GM12892 (cell line): ENCODE data around the gene TBL1XR1.

Experiments used
- POLR2A ChIP-seq: IDR thresholded peaks from 2 replicates; pipeline ENCODE4 v1.6.1; 2011; ENCODE audit warnings: low read depth, low read length, control low read depth
- POLR2AphosphoS5 ChIP-seq: IDR thresholded peaks from 2 replicates; pipeline ENCODE4 v1.6.1; 2011; ENCODE audit warnings: low read depth, low read length, control low read depth
- TAF1 ChIP-seq: IDR thresholded peaks from 2 replicates; pipeline ENCODE4 v1.6.1; 2011; ENCODE audit warnings: low read depth, mild to moderate bottlenecking, control low read depth, low read length, borderline replicate concordance

- no peak for TF ChIP-seq POLR2A
- no peak for TF ChIP-seq TAF1
- no peak for TF ChIP-seq POLR2AphosphoS5
Measured at GRCh38 chr3:177093966-177094365, 103.3 kb downstream of the TBL1XR1 start.
